Panc1 (cell line): Measurements from ENCODE around the gene STK39. TPM values are rescaled to one million over a fixed set of nuclear protein-coding genes. Genes with fewer than 3 reads are reported as not detected.
A peak's percentile ranks its signal among the peaks of the same experiment; 100 is the strongest.

Experiments
- ATAC-seq: fragments of 200-7000 bp; cut with Tn5 transposase; 2 replicates; pipeline ENCODE4 v1.9.1; 2020; ENCODE audit warnings: mild to moderate bottlenecking, moderate library complexity
- BruUV-seq: library from RNA; stranded (reverse); fragments of 400-500 nt; replicated peaks from 2 replicates; lab custom pipeline; 2021; lab: Mats Ljungman, UMichigan
- CTCF ChIA-PET: fragments of 300-600 bp; sonication (Branson Sonifier 250); formaldehyde crosslinking; loops from one replicate; lab custom pipeline; 2022; ENCODE audit warnings: antibody characterized with exemption; lab: Charles Lee
- POLR2A ChIA-PET: fragments of 300-600 bp; sonication (Branson Sonifier 250); formaldehyde crosslinking; loops from one replicate; lab custom pipeline; 2022; ENCODE audit warnings: antibody characterized with exemption; lab: Charles Lee
- DNase-seq: peaks from one replicate; pipeline ENCODE4 v3.0.0-alpha.2; 2010; ENCODE audit warnings: low read depth, low spot score
- H3K27ac ChIP-seq: 2 replicates; pipeline ENCODE4 v1.5.1; 2011; ENCODE audit warnings: mild to moderate bottlenecking, low read length, inconsistent platforms
- H3K27me3 ChIP-seq: fragments of 200-500 bp; sonication (Bioruptor generic); 2 replicates; pipeline ENCODE4 v1.6.0; 2014; ENCODE audit warnings: low read length, inconsistent platforms; ENCODE audit not compliant: control insufficient read depth, insufficient read depth
- H3K36me3 ChIP-seq: fragments of 200-500 bp; sonication (Bioruptor generic); 2 replicates; pipeline ENCODE4 v1.5.1; 2014; ENCODE audit warnings: inconsistent platforms, mild to moderate bottlenecking, low read length, moderate library complexity; ENCODE audit not compliant: control insufficient read depth, insufficient read depth
- H3K4me1 ChIP-seq: 2 replicates; pipeline ENCODE4 v1.5.1; 2011; ENCODE audit warnings: inconsistent platforms, mild to moderate bottlenecking, low read length, moderate library complexity; ENCODE audit not compliant: control insufficient read depth, insufficient read depth
- H3K4me3 ChIP-seq, 2 experiments: 2 replicates each; pipeline ENCODE4 v1.5.1; 2011 to 2012; ENCODE audit warnings: low read depth in 2 of 2, low read length in 2 of 2, mild to moderate bottlenecking in 2 of 2, inconsistent platforms in 1 of 2, moderate library complexity in 1 of 2
- H3K9me3 ChIP-seq: fragments of 200-500 bp; sonication (Bioruptor generic); 2 replicates; pipeline ENCODE4 v1.5.1; 2014; ENCODE audit warnings: low read depth, mild to moderate bottlenecking, inconsistent platforms, low read length, moderate library complexity; ENCODE audit not compliant: control insufficient read depth, insufficient read depth
- POLR2AphosphoS5 ChIP-seq: IDR thresholded peaks from 2 replicates; pipeline ENCODE4 v1.6.1; 2012; ENCODE audit warnings: mild to moderate bottlenecking, low read depth, low read length, moderate library complexity
- SIN3A ChIP-seq: IDR thresholded peaks from 2 replicates; pipeline ENCODE4 v1.6.1; 2012; ENCODE audit warnings: low read depth, mild to moderate bottlenecking, low read length, moderate library complexity, borderline replicate concordance; ENCODE audit not compliant: insufficient read depth
- TCF7L2 ChIP-seq: IDR thresholded peaks from 2 replicates; pipeline ENCODE4 v1.6.1; 2011; ENCODE audit warnings: mild to moderate bottlenecking, low read depth, low read length, inconsistent platforms
- in situ Hi-C: cut with HindIII; loops from 2 replicates; pipeline ENCODE4 v1.10.0; 2016; ENCODE audit warnings: low sequenced_read_pairs, low pct_unique_long_range_greater_than_20kb
- intact Hi-C: fragments of 100-400 bp; cut with micrococcal nuclease; formaldehyde crosslinking; loops from one replicate; pipeline ENCODE4 v1.10.0; 2022; ENCODE audit not compliant: unreplicated experiment
- total RNA-seq: library from RNA; stranded (reverse); gene quantifications from one replicate; pipeline ENCODE4 v1.2.1, GENCODE V29; 2021; ENCODE audit not compliant: unreplicated experiment
- TF ChIP-seq, protein P1 (sequence below), 2 experiments: IDR thresholded peaks; 2 replicates each; pipeline ENCODE4 v1.6.1; 2011 to 2012; ENCODE audit warnings: low read depth in 2 of 2, control low read depth in 1 of 2, low read length in 1 of 2, mild to moderate bottlenecking in 1 of 2, moderate library complexity in 1 of 2; ENCODE audit not compliant: insufficient read depth in 1 of 2
- TF ChIP-seq, protein P2 (sequence below): fragments of 450-650 bp; IDR thresholded peaks from 2 replicates; pipeline ENCODE4 v1.5.1; 2017; ENCODE audit warnings: mild to moderate bottlenecking

STK39 gene
- total RNA-seq, 1 experiment from 2014 or later, result 14.0 TPM

DNA sequence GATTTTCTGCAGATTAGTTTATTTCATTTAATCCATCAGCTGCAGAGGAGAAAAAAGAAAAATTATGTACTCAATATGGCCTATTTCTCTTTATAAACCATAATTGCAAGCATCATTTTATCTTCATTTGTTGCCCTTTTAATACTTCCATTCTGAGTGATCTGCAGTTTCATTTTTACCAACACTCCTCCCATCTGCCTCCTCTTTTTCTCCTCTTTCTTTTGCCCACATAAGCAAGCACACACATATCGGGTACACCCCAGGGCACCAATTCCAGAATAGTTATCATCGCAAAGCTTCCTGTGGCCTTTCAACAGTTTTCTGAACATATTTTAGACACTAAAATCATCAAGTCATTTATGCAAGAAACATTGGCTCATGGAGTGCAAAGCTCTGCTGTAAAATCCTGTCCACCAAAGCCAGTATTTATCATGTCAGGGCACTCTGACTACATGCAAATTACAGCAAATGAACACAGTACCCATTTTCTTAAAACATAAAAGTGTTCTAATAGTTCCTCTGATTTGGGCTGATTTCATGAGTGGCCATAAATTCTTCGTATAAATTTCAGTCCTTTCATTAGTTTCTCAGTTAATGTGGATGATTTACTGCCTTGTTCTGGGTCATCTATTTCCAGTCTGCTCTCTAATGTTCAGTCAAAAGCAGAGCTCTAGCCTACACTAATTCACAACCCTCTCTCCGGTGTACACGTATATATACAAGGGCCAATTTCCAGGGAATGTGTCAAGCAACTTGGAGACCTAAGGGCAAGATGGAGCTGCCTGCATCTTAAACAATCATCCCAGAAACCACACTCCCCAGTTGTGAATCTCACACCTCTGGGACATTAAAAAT lies 281.3 kb downstream of the STK39 start:
- CTCF ChIA-PET, result interaction anchor here (0.6 kb wide), 1 partner anchor 53 kb away, joined by 9 read pairs; no protein-coding TSS in a partner anchor
- intact Hi-C loops (loop anchor here (5.0 kb wide), 1 partner anchor 151 kb away; no protein-coding TSS in a partner anchor), in situ Hi-C loops (no loop called here)
- no peaks in the 10 kb centered on the region for H3K4me1 ChIP-seq
- ATAC-seq (no peak), DNase-seq (no peak)
- H3K4me3 ChIP-seq, result no peak overlapping the region
- TF ChIP-seq, protein P1, sequence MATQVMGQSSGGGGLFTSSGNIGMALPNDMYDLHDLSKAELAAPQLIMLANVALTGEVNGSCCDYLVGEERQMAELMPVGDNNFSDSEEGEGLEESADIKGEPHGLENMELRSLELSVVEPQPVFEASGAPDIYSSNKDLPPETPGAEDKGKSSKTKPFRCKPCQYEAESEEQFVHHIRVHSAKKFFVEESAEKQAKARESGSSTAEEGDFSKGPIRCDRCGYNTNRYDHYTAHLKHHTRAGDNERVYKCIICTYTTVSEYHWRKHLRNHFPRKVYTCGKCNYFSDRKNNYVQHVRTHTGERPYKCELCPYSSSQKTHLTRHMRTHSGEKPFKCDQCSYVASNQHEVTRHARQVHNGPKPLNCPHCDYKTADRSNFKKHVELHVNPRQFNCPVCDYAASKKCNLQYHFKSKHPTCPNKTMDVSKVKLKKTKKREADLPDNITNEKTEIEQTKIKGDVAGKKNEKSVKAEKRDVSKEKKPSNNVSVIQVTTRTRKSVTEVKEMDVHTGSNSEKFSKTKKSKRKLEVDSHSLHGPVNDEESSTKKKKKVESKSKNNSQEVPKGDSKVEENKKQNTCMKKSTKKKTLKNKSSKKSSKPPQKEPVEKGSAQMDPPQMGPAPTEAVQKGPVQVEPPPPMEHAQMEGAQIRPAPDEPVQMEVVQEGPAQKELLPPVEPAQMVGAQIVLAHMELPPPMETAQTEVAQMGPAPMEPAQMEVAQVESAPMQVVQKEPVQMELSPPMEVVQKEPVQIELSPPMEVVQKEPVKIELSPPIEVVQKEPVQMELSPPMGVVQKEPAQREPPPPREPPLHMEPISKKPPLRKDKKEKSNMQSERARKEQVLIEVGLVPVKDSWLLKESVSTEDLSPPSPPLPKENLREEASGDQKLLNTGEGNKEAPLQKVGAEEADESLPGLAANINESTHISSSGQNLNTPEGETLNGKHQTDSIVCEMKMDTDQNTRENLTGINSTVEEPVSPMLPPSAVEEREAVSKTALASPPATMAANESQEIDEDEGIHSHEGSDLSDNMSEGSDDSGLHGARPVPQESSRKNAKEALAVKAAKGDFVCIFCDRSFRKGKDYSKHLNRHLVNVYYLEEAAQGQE (IDR thresholded peaks at IDR 0.05; ENCODE audit: insufficient read depth in 1 of 2, low read depth in 2 of 2, low read length in 1 of 2), result no peak
- TF ChIP-seq TCF7L2, result no peak
- no peak for TF ChIP-seq POLR2AphosphoS5
- TF ChIP-seq SIN3A, result no peak
- TF ChIP-seq, protein P2, sequence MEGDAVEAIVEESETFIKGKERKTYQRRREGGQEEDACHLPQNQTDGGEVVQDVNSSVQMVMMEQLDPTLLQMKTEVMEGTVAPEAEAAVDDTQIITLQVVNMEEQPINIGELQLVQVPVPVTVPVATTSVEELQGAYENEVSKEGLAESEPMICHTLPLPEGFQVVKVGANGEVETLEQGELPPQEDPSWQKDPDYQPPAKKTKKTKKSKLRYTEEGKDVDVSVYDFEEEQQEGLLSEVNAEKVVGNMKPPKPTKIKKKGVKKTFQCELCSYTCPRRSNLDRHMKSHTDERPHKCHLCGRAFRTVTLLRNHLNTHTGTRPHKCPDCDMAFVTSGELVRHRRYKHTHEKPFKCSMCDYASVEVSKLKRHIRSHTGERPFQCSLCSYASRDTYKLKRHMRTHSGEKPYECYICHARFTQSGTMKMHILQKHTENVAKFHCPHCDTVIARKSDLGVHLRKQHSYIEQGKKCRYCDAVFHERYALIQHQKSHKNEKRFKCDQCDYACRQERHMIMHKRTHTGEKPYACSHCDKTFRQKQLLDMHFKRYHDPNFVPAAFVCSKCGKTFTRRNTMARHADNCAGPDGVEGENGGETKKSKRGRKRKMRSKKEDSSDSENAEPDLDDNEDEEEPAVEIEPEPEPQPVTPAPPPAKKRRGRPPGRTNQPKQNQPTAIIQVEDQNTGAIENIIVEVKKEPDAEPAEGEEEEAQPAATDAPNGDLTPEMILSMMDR, result no peak
- POLR2A ChIA-PET, result no interaction called here
- BruUV-seq, result no TSS peak
- H3K9me3 ChIP-seq, result no peaks in the 10 kb centered on the region
- H3K27ac ChIP-seq, result no peak overlapping the region
- no peaks in the 10 kb centered on the region for H3K27me3 ChIP-seq
- no peaks in the 10 kb centered on the region for H3K36me3 ChIP-seq

DNA sequence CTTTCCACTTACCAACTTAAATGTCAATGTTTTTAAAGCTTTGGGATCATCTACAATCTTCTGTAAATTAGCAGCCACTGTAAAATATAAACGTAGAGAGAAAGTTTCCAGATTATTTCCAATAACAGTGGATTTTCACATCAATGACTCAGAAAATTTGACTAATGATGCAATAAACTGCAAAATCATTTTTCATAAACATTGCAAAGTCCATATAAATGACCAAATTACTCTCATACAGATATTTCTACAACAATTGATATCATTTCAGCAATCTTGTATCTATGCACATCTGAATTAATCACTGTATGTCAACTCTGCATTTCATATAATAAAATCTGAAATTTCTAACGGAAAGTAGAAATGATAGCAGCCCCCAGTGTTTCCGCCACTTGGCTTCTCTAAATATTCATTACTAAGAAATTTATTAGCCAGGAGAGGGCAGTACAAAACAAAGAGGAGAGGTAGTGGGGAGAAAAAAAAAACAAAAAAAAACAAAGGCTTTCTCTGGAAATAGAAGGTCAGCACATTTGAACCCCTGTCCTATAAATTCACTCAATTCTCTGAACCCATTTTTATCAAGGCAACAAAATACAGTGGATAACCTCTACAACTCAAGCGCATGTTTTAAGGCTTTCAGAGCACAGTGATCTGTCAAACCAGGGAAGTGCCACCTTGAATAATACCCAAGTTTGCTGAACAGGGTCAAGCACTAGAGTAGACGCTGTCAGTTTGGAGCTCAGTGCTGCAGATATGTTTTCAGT lies 282.6 kb downstream of the STK39 start:
- Histone ChIP-seq H3K4me1 (no peaks in the 10 kb centered on the region), H3K27me3 (no peaks in the 10 kb centered on the region), H3K9me3 (no peaks in the 10 kb centered on the region), H3K36me3 (no peaks in the 10 kb centered on the region), H3K4me3 (no peak overlapping the region), H3K27ac (no peak overlapping the region)
- intact Hi-C loops (loop anchor here (5.0 kb wide), 1 partner anchor 152 kb away; no protein-coding TSS in a partner anchor), in situ Hi-C loops (no loop called here)
- ATAC-seq (no peak), DNase-seq (no peak)
- ChIA-PET CTCF (no interaction called here), POLR2A (no interaction called here)
- no TSS peak for BruUV-seq
- TF ChIP-seq TCF7L2 (no peak), POLR2AphosphoS5 (no peak), SIN3A (no peak)
- TF ChIP-seq, protein P2, result peak; percentile 44; the same call in 1 of the 2 replicates
- TF ChIP-seq, protein P1 (IDR thresholded peaks at IDR 0.05; ENCODE audit: insufficient read depth in 1 of 2, low read depth in 2 of 2, low read length in 1 of 2), result no peak
